Putamen (tissue), 1 donor: ENCODE results near the gene HIPK4.
"Not testable (repeated sequence)": the region's sequence is repeated elsewhere in the genome, so short reads cannot be mapped to it uniquely, and the experiment has no call there.

ENCODE experiments used
- DNase-seq: peaks from one replicate; pipeline ENCODE4 v3.0.0-alpha.2; 2016; ENCODE audit warnings: low spot score

Gene HIPK4

GRCh38 chr19:40393894-40394815 is 4.2 kb upstream of the HIPK4 start:
- no peak for DNase-seq

GRCh38 chr19:40392894-40393517 is 3.0 kb upstream of the HIPK4 start:
- DNase-seq: no peak

DNA sequence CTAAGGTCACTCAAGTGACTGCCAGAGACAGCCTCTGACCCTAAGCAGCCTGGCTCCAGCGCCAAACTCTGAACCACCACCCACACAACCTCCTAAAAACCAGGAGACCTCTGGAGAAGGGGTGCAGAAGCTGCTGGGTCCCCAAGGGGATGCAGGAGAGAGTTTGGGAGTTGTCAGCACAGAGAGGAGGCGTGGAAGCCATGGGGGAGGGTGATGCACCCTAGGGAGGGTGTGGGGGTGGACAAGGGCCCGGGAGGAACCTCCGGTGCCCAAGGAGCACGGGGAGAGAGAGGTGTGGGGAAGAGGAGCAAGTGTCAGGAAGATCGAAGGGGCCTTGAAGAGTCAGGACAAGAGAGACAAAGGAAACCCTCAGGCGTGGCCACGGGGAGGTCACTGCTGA is 2.1 kb upstream of the HIPK4 start:
- DNase-seq: no peak

- no peak for DNase-seq
Observed at GRCh38 chr19:40389404-40390083, 437 bp downstream of the HIPK4 start.

- no peak for DNase-seq
Observed at GRCh38 chr19:40388481-40388880, 1.5 kb downstream of the HIPK4 start.

DNA sequence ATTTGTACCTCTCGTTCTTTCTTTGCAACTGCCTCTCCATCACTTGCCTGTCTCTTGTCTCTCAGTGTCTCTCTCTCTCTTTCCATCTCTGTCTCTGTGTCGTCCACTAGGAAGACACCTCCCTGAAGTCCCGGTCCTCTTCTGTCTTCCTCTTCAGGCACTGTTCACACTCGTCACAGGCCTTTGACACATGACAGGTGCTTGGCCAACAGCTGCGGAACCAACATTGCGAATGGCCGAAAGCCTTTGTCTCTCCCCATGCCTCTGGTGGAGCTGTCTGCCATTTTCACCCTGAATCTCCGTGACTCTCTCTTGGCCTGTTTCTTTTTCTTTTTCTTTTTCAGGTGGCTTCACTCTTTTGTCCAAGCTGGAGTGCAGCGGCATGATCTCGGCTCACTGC is 2.8 kb downstream of the HIPK4 start:
- no peak for DNase-seq

- DNase-seq: no peak
Observed at GRCh38 chr19:40383668-40384248, 6.2 kb downstream of the HIPK4 start.

GRCh38 chr19:40381321-40381720 is 8.7 kb downstream of the HIPK4 start:
- no peak for DNase-seq

DNA sequence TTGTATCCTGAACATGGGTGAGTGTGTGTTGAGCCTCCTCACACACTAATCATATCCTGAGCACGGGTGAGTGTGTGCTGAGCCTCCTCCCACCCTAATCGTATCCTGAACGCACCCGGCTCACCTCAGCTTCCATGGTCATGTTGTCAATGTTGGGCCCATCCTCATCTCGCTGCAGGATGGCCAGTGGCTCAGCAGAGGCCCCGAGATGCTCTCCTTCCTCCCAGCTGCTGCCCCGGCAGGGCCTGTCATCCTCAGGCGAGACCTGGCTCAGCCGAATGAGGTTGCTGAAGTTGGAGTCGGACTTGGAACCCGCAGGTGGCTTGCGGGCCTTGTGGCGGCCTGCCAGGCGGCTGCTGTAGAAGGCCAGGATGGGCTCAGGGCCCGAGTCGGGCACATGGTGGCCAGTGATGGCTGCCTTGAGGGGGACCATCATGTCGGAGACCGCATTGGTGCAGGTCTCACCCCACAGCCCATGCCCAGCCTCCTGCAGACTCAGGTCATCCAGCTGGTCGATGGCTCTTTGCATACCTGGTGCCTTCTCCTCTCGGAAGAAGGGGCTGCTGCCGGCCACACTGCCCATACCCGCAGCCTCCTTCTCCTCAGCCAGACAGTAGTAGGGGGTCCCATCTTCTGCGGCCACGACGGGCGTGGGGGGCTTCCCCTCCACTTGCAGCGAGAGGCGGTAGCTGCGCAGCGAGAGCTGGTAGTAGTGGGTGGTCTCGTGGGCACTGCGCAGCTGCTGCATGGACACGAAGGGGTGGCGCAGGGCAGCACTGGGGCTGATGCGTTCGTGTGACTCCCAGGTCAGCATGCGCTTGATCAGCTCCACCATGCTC is 9.6 kb downstream of the HIPK4 start:
- no peak for DNase-seq

DNA sequence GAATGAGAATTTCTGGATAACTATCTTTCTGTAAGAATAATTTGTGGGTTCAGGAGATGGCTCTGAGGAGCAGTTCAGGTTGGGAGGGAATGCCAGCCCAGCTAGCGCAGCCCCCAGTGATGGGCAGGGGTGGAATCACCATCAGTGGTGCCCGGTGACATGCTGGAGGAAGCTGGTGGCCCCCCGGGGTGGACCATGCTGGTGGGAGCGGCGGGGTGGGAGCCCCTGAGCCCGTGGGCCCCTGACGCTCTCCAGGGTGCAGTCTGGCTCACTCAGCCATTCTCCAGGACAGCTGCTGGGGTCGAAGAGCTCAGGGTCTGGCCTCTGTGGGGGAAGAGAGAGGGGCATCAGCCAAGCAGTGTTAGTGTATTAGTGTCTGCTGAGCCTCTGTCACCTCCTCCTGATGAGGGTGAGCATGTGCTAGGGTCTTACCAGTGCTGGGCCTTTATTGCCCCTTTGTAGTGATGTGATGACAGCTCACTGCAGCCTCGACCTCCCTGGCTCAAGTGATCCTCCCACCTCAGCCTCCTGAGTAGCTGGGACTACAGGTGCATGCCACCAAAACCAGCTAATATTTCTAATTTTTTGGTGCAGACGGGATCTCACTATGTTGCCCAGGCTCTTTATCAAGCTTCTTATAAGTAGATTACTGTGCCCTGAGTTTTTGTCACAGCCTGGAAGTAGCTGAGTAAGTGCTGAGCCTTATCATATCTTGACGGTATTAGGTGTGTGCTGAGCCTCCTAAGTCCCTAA is 10.4 kb downstream of the HIPK4 start:
- no peak for DNase-seq

DNA sequence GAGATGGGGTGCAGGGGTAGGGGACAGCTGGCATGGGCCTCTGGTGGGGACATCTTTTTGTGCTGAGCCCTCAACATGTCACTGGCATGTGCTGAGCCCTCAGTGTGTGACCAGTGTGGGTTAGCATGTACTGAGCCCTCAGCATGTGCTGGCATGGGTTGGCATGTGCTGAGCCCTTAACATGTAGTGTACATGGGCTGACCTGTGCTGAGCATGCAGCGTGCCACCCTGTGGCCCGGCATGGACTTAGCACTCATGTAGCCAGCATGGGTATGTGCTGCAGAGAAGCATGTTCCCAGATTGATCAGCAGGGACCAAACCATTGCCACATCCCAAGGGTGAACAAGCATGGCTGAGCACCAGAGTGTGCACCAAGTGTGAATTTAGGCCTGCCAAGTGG is 11.5 kb downstream of the HIPK4 start:
- no peak for DNase-seq

- no peak for DNase-seq
Observed at GRCh38 chr19:40377876-40378385, 12.1 kb downstream of the HIPK4 start.

GRCh38 chr19:40376286-40376862 is 13.6 kb downstream of the HIPK4 start:
- no peak for DNase-seq

- no peak for DNase-seq
Observed at GRCh38 chr19:40374084-40374483, 15.9 kb downstream of the HIPK4 start.

- DNase-seq: no peak
Observed at GRCh38 chr19:40371802-40372122, 18.2 kb downstream of the HIPK4 start.

DNA sequence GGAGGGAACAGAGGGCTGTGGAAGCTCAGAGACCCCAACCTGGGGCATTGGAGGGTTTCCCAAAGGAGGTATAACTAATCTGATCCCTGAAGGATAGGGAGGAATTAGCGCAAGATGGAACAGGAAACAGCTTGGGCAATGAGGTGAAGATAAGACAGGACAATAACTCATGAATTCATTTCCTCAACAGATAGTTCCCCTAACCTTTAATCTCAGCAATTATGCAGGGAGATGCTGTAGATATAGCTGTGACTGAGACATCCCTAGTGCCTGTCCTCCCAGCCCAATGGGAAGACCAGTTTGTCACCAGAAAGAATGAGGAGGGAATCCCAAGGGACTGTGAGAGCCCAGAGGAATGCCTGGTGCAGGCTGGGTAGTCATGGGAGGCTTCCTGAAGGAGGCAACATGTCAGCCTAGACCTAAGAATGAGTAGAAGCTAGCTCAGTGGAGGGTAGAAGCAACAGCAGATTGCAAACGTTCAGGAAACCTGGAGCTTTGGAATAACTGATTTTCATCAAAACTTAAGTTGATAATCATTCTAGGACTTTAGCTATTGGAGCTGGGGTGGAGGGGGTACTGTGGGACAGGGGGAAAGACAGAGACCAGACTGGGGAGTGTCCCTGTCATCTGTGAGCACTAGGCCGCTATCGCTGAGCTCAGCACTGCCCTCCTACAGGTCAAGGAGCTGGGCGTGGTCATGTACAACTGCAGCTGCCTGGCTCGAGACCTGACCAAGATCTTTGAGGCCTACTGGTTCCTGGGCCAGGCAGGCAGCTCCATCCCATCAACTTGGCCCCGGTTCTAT is 18.8 kb downstream of the HIPK4 start:
- DNase-seq: no peak

- not testable (repeated sequence) for DNase-seq
Observed at GRCh38 chr19:40370253-40370652, 19.7 kb downstream of the HIPK4 start.

DNA sequence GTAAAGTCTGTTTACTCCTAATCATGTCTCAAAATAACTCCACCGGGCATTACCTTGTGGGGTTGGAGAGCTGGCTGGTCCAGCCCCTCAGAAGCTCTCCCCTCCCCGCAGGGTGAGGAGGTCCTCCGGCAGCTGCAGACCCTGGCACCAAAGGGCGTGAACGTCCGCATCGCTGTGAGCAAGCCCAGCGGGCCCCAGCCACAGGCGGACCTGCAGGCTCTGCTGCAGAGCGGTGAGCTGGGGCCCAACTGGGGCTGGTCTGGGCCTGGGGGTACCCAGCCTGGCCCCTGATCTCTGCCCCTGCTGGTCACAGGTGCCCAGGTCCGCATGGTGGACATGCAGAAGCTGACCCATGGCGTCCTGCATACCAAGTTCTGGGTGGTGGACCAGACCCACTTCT is 20.2 kb downstream of the HIPK4 start:
- DNase-seq: no peak

DNA sequence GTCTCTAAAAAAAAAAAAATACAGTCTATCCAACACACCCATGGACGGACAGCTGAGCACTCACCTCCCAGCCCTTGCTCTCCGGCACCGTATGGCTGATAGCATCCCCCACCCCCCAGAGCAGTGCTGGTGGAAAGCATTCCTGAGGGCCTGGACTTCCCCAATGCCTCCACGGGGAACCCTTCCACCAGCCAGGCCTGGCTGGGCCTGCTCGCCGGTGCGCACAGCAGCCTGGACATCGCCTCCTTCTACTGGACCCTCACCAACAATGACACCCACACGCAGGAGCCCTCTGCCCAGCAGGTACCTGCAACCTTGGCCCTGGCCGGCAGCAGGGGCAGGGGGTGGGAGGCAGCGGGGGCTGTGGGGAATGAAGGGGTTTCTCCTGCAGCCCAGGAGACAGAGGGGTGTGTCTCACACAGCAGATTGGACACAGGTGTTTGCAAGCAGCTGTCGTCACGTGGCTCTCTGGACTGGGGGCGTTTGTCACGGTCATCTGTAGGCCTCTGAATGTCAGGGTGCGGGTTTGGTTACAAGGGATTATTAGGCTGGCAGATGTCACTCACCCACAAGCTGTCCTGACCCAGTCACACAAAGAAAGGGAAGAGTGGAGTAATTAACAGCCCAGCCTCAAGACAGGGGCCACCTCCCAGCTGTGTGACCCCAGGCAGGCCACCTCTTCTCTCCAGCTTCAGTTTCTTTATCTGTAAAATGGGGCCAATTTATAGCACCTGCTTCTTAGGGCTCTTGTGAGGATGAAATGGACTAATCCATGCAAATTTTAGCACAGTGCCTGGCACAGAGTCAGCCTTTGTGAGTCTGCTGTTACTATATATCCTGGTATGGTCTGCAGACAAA is 22.2 kb downstream of the HIPK4 start:
- no peak for DNase-seq
